HG03025 (cell line): ENCODE results near the gene RBFOX1.

ENCODE experiments used
- ATAC-seq: cut with Tn5 transposase; IDR thresholded peaks from one replicate; pipeline ENCODE4 v1.9.1; 2021; ENCODE audit warnings: mild to moderate bottlenecking, moderate library complexity; ENCODE audit not compliant: unreplicated experiment, low FRiP score

Gene RBFOX1

DNA sequence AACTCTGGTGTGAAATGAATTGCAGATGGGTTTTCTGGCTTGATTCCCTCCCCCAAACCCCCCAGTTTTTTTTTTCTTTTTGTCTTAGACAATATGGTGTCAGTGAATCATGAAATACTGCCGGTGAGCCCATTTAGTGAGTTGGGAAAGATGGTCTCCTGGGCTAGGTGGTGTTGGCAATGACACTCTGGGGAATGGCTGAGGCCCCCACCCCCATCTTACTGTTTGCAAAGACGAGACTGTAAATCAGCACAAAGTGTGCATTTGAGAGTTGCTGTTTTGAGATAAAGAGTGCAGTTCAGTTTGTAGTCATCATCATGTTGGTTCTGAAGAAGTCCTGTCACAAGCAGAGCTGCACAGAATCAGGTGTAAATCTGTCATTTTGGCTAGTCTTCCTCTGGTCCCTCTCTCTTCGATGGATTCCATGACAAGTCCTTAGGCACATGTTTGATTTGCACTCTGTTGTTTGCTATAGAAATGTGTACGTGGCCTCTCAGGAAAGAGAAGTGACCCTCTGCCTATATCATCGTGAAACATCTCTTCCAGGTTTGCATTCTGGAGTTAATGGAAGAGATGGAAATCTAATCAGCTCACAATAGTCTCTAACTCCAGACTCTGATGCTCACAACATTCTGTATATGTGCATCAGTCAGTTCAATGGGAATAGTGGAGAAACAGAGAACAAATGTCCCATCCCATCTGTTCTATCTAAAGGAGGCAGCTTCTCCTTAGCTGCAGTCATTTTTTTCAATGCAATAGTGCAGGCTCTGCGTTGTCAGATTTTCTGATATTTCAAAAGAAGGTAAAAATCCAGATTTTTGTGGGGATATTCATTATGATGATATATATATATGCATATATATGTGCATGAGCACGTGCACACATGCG lies 34.6 kb downstream of the RBFOX1 start:
- no peak for ATAC-seq

DNA sequence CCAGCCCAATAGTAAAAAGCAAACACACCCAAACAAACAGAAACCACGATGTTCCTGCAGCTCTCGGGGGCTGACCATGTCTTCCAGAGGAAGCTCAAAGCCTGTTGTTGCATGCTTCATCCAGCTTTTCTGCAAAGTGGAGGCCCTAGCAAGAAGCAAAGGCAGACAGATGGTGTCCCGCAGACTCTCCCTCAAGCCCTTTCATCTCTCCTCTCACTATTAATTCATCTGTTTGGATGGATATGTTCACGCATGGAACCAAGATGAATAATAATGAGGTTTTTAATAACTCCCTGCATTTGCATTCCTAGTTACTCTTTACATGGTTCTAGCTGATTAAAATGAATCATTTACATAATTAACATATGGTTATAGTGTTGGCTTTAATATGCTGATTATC lies 36.6 kb downstream of the RBFOX1 start:
- ATAC-seq = no peak

DNA sequence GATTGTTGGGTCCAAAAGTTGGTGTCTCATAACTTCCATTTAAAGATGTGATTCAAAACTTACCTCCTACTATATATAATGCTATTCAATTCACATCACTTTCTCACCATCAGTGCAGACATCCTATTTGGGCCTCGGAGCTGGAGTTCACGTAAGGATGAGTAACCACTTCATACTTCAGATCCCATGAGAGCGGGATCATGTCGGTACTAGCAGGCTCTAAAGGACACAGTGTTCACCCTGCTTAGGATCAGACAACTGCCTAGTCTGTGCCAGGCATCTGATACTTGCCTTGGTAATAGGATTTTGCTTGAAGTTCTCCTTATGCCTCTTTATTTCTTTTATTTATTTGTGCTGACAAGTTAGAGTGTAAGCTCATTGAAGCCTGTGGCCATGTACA lies 39.5 kb downstream of the RBFOX1 start:
- no peak for ATAC-seq

DNA sequence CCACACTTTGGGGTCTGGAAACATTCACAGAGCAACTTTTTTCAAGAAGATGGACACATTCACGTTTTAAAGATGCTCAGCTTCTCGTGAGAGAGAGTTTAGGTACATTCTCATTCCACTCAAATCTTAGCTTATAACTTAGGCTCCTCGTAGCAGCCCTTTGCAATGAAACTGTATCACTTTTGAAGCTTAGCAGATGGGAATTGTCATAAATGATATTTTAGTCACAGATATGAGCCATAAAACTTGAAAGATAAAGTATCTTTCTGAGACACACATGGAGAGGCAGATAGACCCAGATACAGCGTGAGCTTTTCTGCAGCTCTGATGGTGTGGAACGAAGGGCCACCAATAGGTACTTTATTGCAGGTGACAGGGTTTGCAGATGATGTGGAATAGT lies 41.1 kb downstream of the RBFOX1 start:
- no peak for ATAC-seq

DNA sequence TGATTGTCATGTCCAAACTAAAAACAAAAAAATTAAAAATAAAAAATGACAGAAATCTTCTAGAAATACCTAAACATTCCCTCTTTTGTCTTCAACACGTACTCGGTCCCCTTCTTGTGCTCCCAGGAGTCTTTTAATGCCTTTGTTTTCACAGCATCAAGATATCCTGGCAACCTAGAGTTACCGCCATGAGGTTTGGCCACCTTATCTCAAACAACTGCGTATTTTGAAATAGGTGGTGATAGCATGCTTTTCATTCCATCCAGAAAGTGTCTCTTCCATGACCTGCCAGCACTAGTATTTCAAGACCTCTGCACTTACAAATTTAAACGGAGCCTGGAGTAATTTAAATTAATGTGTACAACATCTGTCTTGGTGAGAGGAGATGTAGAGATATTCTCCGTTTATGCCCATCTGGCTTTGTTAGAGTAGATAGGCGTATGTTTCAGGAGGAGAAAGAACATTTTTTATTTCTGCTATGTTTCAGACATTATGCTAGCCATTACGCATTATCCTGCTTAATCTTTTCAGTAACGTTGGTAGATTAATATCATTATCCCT lies 42.0 kb downstream of the RBFOX1 start:
- no peak for ATAC-seq

DNA sequence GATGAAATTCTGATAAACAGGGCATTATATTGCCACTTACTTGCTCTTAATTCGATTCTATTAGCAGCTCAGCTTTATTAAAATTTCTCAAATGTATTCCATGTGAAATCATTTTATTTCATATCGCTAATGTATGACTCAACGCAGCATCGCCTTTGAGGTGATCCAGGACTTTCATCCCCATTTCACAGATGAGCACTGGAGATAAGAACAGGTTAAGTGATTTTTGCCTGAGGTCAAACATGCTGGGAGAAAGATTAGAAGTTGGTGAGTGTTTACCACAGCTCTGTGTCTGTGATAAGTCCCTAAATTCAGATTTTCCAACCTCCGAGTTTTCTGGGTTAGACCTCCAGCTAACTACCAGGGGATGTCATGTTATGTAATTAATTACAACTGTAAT lies 43.6 kb downstream of the RBFOX1 start:
- no peak for ATAC-seq

DNA sequence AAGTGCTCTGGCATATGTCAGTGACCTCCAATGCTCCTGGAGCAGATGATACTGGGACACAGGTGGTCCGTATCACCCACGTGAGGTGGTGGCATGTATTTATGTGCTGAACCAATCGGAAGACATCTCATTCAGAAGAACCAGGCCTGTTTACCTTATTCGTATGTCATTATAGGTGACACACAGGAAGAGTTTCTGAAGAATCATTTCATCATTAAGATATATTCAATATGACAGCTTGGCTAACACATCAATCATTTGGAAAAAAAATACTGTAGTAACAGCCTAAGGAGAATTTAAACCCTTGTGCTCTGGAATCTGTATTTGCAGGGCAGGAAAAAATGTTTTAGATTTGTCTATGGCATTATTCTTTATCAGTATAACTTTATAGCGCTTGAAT lies 44.6 kb downstream of the RBFOX1 start:
- no peak for ATAC-seq

DNA sequence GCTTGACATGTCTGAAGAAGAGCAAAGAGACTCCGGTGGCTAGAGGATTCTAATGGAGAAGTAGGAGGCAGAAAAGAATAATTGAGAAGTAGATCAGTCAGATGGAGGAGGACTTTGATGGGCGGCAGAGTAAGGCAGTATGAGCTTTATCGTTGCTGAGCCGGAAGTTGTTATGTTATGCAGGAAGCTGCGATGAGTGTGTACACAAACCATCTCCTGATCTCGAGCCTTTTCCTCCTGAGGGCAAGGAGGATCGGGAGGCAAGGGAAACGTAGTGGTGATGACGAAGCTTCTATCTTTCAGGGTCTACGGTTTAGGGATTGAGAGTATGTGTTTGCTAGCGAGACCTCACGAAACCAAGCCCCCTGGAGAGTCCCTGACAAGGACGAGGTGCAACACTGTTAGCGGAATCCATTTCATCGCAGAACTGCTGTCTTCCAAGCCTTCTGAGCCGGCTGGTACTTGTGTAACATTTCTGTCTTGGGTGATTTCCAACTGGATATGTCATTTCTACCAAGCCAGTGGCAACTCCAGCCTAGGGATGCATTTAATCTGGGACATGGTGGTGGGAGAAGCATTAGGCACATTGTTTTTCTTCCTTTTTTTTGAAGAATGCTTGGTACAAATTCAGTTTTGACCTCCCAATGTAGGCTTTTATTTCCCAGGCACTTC lies 45.5 kb downstream of the RBFOX1 start:
- no peak for ATAC-seq

DNA sequence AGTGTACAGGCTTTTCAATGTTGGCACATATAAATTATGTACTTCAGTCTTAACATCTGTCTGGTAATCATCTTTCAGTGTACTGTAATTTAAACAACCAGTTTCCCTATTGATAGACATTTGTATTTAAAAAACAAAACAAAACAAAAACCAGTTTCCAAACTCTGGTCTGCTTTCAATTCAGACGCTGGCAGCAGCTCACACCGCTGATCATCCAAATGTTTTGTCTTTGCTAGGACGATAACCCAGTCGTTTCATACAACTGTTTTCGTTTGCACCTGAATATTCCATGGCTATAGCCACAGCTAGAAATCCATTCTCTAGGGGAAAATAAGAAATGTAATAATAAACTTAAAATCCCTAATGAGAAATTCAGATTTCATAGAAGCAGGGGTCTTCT lies 47.8 kb downstream of the RBFOX1 start:
- ATAC-seq = no peak

DNA sequence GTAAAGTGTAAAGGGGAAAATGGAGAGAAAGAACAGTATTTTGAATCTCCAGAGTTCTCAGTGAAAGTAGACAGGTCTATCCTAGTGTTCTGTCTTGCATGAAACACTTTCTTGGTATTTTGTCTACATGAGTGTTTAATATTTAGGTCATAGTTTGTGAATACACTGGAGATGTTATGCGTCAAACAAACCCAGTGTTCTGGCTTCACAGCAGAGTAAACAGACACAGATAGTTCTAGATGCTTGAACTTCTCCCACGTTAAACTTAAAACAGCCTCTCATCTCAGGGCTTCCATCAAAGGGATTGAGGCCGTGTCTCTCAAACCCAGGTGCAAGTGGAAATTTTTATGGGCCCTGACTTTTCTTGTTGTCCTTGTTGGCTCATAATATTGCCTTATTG lies 48.3 kb downstream of the RBFOX1 start:
- ATAC-seq = no peak

DNA sequence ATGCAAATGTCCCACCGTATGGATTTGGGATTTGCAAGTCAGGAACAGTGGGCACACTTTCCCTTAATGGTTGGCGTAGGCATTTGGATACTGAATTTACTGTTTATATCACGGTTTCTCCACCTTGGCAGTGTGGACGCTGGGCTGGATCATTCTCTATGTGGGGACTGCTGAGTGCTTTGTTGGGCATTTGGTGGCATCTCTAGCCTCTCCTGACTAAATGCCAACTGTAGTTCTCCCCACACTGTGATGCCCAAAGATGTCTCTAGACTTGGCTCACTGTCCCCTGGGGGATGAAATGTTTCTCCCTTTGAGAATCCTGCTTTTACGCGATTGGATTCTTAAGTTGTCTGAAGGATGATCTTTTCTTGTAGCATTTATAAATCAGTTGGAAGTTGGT lies 49.0 kb downstream of the RBFOX1 start:
- ATAC-seq = no peak

DNA sequence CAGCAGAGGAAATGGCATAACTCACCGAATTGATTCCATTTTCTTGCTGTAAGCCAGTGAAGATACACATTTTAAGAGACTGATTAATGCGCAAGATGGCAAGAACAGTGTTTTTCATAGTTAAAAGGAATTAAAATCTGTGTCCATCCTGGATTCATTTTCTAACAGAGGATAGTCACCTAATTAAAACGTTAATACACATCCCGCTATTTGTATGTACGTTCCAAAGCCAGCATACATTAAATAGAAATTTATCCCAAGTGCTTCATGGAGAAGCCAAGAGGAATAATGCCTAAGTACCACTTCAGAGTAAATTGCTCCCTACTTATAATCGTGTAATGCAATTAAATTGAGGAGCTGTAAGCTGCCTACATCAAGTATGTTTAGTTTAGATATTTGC lies 49.9 kb downstream of the RBFOX1 start:
- no peak for ATAC-seq

DNA sequence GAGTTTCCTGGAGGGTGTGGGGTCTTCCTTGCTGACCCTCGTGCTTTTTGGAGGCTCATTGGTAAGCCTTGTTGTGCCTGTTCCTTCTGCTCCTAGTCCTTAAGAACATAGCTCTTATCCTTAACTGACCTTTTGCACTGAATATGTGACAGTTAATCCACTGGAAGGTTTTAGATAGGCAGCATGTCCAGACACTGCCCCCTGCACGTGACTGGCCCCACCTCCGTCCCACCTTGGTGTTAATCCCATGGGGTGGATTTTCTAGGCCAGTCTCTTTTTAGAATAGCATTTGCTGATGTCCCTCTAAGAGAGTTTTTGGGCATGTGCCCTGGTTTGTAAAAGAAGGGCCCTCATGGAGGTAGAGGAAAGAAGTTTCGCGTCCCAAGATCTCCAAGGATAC lies 58.3 kb downstream of the RBFOX1 start:
- ATAC-seq = no peak

DNA sequence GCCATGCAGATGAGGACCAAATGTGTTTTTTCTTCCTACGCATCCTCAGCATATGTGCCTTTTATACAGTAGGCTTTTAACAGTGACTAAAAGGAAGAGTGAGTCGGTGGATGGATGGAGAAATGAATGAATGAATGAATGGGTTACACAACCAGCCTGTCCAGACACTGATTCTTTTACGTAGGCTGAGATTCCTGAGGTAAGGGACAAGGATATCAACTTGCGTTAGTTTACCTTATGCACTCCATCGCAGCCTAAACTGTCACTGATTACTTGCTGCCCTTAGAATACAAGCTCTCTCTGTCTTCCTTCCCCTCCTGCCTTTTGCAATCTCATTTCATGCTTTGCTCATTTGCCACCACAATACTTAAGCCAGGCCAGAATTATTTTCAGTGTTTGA lies 59.0 kb downstream of the RBFOX1 start:
- ATAC-seq = no peak

DNA sequence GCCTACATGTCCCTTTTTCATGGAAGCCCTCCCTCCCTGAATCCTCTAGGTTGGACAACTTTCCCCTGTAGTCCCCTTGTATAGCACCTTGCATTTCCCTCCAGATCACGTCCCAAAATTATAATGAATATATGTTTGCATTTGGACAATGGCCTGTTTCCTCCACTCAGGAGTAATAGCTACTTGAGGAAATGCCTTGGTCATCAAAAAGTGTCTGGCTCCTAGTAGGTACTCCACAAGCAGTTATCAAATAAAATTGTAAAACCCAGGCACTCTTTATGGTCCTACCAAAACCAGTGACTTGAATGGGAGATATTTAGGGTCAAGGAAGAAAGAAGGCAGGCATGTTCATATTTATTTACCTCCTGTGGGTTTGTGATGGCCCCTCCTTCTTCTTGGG lies 59.6 kb downstream of the RBFOX1 start:
- ATAC-seq = no peak

DNA sequence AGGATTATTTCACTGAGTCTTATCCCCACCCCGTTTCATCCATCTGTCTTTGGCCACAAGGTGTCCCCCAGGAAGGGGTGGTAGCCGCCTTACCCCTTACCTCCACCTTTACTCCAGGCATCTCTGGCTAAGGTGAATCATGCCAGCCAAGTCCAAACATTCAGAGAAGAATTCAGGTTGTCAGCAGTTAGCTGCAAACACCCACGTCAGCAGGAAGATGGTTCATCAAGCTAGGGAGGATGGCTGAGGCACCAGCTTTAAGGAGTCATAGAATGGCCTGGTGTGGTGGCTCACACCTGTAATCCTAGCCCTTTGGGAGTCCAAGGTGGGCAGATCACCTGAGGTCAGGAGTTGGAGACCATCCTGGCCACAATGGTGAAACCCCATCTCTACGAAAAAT lies 61.0 kb downstream of the RBFOX1 start:
- ATAC-seq = no peak

DNA sequence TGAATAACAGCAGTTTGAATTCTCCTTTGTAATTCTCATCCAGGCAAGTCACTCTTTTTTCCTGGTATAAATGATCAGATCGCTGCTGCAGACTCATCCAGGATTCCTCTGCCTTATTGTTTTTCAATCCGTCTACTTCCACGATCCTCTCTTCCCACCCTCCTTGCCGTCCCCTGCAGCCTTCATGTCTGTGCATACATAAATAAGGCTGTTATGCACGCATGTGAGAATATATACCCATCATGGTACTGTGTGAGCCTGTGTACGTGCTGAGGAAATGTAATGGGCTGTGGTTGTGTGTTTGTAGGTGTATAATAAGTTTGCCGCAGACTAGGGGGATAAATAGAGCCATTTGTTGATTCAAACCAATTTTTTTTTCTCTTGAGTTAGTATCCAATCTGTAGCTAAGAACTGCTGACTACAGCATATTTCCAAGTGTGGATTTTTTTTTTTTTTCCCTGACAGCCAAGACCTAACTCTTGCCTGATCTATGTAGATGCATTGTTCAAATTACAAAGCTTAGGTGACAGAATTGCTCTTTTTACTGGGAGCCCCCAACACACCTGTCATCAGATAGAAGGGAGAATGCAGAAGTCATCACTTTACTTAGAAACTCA lies 62.2 kb downstream of the RBFOX1 start:
- no peak for ATAC-seq

DNA sequence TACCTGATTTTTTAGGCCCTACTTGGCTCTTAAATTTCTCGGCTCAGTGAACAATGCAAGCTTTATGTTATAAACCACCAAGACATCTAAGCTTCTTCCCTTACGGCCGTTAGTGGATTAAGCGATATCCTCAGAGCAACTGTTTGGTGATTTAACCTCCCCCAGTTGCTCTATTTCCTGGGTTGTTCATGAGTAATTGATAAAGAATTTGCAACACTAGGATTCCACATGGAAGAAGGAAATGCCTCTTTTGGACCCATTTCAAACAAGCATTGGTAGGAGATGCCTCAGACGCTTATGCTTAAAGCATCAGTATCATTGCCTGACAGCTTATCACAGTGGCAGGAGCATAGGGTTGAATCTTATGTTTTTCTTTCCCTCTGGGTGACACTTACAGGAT lies 65.3 kb downstream of the RBFOX1 start:
- ATAC-seq = no peak

DNA sequence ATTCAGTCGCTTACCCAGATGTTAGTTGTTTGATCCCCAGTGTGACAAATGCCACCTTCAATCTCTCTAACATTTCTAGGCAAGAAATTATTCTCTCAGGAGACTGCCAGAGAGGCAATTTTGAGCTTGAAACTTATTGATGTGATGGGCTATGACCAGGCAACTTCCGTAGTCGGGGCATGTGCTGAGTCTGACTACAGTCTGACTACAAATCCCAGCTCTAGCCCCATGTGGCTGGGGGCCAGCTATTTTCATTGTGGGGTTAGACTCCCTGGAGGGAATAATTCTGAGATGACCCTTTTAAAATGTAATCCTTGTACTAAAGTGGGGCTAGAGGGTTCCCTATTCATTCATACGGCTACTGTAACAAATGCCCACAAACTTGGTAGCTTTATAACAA lies 65.9 kb downstream of the RBFOX1 start:
- ATAC-seq = no peak

DNA sequence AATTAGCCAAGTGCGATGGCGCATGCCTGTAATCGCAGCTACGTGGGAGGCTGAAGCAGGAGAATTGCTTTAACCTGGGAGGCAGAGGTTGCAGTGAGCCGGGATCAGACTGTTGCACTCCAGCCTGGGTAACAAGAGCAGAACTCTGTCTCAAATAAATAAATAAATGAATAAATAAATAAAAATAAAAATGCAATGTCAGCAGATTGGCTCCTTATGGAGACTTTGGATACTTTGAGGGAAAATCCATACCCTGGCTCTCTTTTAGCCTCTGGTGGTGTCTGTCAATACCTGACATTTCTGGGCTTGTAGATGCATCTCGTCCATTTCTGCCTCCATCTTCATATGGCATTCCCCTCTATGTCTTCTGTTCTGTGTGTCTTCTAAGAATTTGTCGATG lies 66.7 kb downstream of the RBFOX1 start:
- no peak for ATAC-seq

DNA sequence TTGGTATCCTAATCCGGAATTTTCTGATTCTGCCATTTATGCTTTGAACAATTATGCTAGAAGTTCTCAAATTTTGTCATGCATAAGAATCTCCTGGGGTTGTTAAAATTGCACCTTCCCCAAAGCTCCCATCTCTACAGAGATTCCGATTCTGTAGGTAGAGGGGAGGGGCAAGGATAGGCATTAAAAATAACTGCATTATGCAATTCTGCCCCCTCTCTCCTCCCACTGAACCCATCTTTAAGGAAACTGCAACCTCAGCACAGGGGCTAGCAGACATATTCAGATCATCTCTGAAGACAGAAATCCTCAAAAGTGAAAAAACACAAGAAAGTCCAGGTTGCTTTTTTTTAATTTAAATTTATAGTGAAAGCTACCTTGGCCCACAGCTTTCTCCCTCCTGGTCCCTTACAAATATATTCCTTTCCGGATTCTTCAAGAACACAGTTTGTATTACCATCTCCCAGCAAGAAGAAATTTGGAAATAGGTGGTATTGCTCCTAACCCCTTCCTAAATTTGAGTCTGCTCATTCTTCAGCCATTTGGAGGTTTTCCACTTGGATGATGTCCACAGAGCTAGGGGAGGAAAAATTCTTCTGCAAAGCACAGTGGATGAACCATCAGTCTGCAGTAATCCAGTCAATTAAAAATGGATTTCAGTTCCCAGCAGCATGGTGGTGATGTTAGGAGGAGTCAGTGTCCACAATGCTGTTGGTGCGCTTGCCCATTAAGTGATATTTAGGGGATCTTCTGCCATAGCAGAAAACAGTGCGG lies 67.7 kb downstream of the RBFOX1 start:
- ATAC-seq = no peak
